ENCODE data around the gene RSAD1. TPM values are rescaled to one million over a fixed set of nuclear protein-coding genes. Genes with fewer than 3 reads are reported as not detected.
A peak's percentile ranks its signal among the peaks of the same experiment; 100 is the strongest.

Gene RSAD1
- total and polyA plus RNA-seq, 4 donors = 20.1 to 43.2 (median 29.9) TPM

GRCh38 chr17:50444841-50445715 lies 33.6 kb upstream of the RSAD1 start:
- no peak overlapping the region for H3K27ac ChIP-seq (ENCODE audit: low read depth in 1 of 2, low read length in 1 of 2)
- TF ChIP-seq CTCF (IDR thresholded peaks at IDR 0.05; ENCODE audit: control extremely low read depth, extremely low read depth) = no peak
- H3K9me3 ChIP-seq (ENCODE audit: control insufficient read depth in 4 of 4, insufficient read depth in 3 of 4, low read length in 3 of 4) = no peaks in the 10 kb centered on the region
- DNase-seq (no peak), ATAC-seq (ENCODE audit: insufficient read depth, low FRiP score) (no peak)
- no peaks in the 10 kb centered on the region for H3K27me3 ChIP-seq (ENCODE audit: control insufficient read depth in 3 of 3, insufficient read depth in 3 of 3, low read length in 2 of 3)
- no peak overlapping the region for H3K9ac ChIP-seq (ENCODE audit: insufficient read depth in 1 of 2, low read length in 2 of 2)
- WGBS, 2 donors = 94 to 96% methylated on average over 6 of the region's 6 CpGs
- peaks cover 0 to 2% (median 0%) of the 10 kb centered on the region in 4 donors for H3K36me3 ChIP-seq (ENCODE audit: control insufficient read depth in 4 of 4, insufficient read depth in 4 of 4, low read length in 4 of 4)
- H3K4me3 ChIP-seq = no peak overlapping the region
- H3K4me1 ChIP-seq (ENCODE audit: control insufficient read depth in 5 of 5, insufficient read depth in 5 of 5, low read length in 5 of 5) = peaks cover 2 to 36% (median 9%) of the 10 kb centered on the region in 5 donors

GRCh38 chr17:50445730-50446325 lies 32.8 kb upstream of the RSAD1 start:
- TF ChIP-seq CTCF (IDR thresholded peaks at IDR 0.05; ENCODE audit: control extremely low read depth, extremely low read depth) = no peak
- 30 to 68% methylated on average over 1 of the region's 1 CpG for WGBS, 2 donors

GRCh38 chr17:50447870-50448595 lies 30.6 kb upstream of the RSAD1 start:
- peaks cover 0 to 6% (median 0%) of the 10 kb centered on the region in 4 donors for H3K36me3 ChIP-seq (ENCODE audit: control insufficient read depth in 4 of 4, insufficient read depth in 4 of 4, low read length in 4 of 4)
- no peaks in the 10 kb centered on the region for H3K9me3 ChIP-seq (ENCODE audit: control insufficient read depth in 4 of 4, insufficient read depth in 3 of 4, low read length in 3 of 4)
- no peak for TF ChIP-seq CTCF (IDR thresholded peaks at IDR 0.05; ENCODE audit: control extremely low read depth, extremely low read depth)
- peak; percentile 76 for ATAC-seq (ENCODE audit: insufficient read depth, low FRiP score)
- peak; percentile 44 to 76 (median 67) for DNase-seq
- H3K4me3 ChIP-seq = no peak overlapping the region
- H3K27ac ChIP-seq (ENCODE audit: low read depth in 1 of 2, low read length in 1 of 2) = peak overlapping the region in 1 of 2 donors; percentile 72
- 72 to 89% methylated on average over 7 of the region's 7 CpGs for WGBS, 2 donors
- no peak overlapping the region for H3K9ac ChIP-seq (ENCODE audit: insufficient read depth in 1 of 2, low read length in 2 of 2)
- H3K4me1 ChIP-seq (ENCODE audit: control insufficient read depth in 5 of 5, insufficient read depth in 5 of 5, low read length in 5 of 5) = peaks cover 2 to 24% (median 3%) of the 10 kb centered on the region in 5 donors
- H3K27me3 ChIP-seq (ENCODE audit: control insufficient read depth in 3 of 3, insufficient read depth in 3 of 3, low read length in 2 of 3) = no peaks in the 10 kb centered on the region

More at GRCh38 chr17:50445730-50446325, 32.8 kb upstream of the RSAD1 start:
- Histone ChIP-seq H3K9ac (ENCODE audit: insufficient read depth in 1 of 2, low read length in 2 of 2) (no peak overlapping the region), H3K4me3 (no peak overlapping the region), H3K27me3 (ENCODE audit: control insufficient read depth in 3 of 3, insufficient read depth in 3 of 3, low read length in 2 of 3) (no peaks in the 10 kb centered on the region), H3K36me3 (ENCODE audit: control insufficient read depth in 4 of 4, insufficient read depth in 4 of 4, low read length in 4 of 4) (peaks cover 0 to 4% (median 0%) of the 10 kb centered on the region in 4 donors), H3K4me1 (ENCODE audit: control insufficient read depth in 5 of 5, insufficient read depth in 5 of 5, low read length in 5 of 5) (peaks cover 2 to 28% (median 7%) of the 10 kb centered on the region in 5 donors), H3K27ac (ENCODE audit: low read depth in 1 of 2, low read length in 1 of 2) (no peak overlapping the region), H3K9me3 (ENCODE audit: control insufficient read depth in 4 of 4, insufficient read depth in 3 of 4, low read length in 3 of 4) (no peaks in the 10 kb centered on the region)
- ATAC-seq (ENCODE audit: insufficient read depth, low FRiP score) (no peak), DNase-seq (peak in 2 of 3 donors; percentile 31 to 56)
